ENCODE data around the gene NRXN3. TPM values are rescaled to one million over a fixed set of nuclear protein-coding genes. Genes with fewer than 3 reads are reported as not detected.

Gene NRXN3
- polyA plus RNA-seq, 6 donors from 2014 or later: not detected

GRCh38 chr14:79040790-79041189 lies 870.6 kb downstream of the NRXN3 start:
- H3K27ac Mint-ChIP-seq: no peak overlapping the region
- H3K4me3 Mint-ChIP-seq: no peak overlapping the region
- H3K27me3 Mint-ChIP-seq: no peaks in the 10 kb centered on the region
- ATAC-seq (ENCODE audit: low read depth in 2 of 2): no peak
- peaks cover 4 to 12% (median 8%) of the 10 kb centered on the region in 7 donors for H3K9me3 Mint-ChIP-seq
- H3K36me3 Mint-ChIP-seq: no peaks in the 10 kb centered on the region
- H3K4me1 Mint-ChIP-seq: no peaks in the 10 kb centered on the region
- DNase-seq: no peak

GRCh38 chr14:79043194-79043889 lies 873.2 kb downstream of the NRXN3 start:
- no peaks in the 10 kb centered on the region for H3K4me1 Mint-ChIP-seq
- peaks cover 0 to 12% (median 5%) of the 10 kb centered on the region in 7 donors for H3K9me3 Mint-ChIP-seq
- H3K27me3 Mint-ChIP-seq: no peaks in the 10 kb centered on the region
- DNase-seq (no peak), ATAC-seq (ENCODE audit: low read depth in 2 of 2) (no peak)
- no peak overlapping the region for H3K4me3 Mint-ChIP-seq
- H3K27ac Mint-ChIP-seq: no peak overlapping the region
- H3K36me3 Mint-ChIP-seq: no peaks in the 10 kb centered on the region

GRCh38 chr14:79044894-79045624 lies 874.9 kb downstream of the NRXN3 start:
- no peak for ATAC-seq (ENCODE audit: low read depth in 2 of 2)
- Mint-ChIP-seq H3K9me3 (peaks cover 0 to 11% (median 4%) of the 10 kb centered on the region in 7 donors), H3K27me3 (peaks cover 0 to 3% (median 0%) of the 10 kb centered on the region in 3 donors), H3K4me3 (no peak overlapping the region), H3K27ac (no peak overlapping the region), H3K4me1 (no peaks in the 10 kb centered on the region), H3K36me3 (no peaks in the 10 kb centered on the region)
- no peak for DNase-seq

DNA sequence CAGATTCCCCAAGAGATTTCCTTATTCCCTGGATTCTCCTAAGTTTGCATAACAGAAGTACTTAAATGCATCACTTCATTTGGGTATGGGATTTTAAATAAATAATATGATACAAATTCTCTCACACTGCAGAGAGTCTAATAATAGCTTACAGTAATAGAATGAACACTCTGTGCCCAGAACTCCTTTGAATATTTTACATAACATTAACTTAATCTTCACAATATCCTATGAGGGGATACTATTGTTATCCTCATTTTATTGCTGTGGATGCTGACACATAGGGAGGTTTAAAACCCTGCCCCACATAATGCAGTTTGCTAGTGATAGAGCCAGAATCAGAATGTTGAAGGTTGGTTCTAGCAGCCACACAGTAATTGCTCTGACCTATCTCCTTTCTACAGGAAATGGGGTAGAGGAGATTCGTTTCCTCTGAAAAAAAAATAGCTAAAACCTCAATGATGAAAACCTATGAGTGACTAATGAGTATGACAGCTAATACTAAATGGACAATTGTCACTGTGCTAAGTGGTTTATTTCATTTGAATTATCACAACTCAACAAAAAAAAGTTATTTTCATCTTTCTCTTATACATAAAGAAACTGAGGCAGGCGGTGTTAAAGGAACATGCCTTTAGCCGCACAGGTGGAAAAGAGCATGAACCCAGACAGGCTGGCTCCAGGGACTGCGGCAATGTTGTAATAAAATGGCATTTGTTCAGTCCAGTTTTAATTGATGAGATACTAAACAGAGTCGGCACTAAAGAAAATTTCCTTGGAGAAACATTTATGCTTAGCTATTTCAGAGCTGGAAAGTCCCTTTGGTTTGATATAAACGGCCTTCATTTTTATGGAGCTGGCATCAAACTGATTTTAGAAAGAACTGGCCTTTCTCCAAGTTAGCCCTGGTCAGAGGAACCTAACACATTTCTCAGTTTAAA lies 880.9 kb downstream of the NRXN3 start:
- Mint-ChIP-seq H3K27me3 (peaks cover 0 to 3% (median 0%) of the 10 kb centered on the region in 3 donors), H3K4me1 (no peaks in the 10 kb centered on the region), H3K4me3 (no peak overlapping the region), H3K36me3 (peaks cover 0 to 4% of the 10 kb centered on the region in 2 donors), H3K9me3 (peaks cover 0 to 5% (median 0%) of the 10 kb centered on the region in 7 donors), H3K27ac (no peak overlapping the region)
- ATAC-seq (ENCODE audit: low read depth in 2 of 2): no peak
- DNase-seq: no peak

GRCh38 chr14:79051742-79052141 lies 881.6 kb downstream of the NRXN3 start:
- H3K9me3 Mint-ChIP-seq: peaks cover 0 to 5% (median under 1%) of the 10 kb centered on the region in 7 donors
- ATAC-seq (ENCODE audit: low read depth in 2 of 2): no peak
- no peaks in the 10 kb centered on the region for H3K4me1 Mint-ChIP-seq
- no peak overlapping the region for H3K4me3 Mint-ChIP-seq
- H3K27me3 Mint-ChIP-seq: peaks cover 0 to 3% (median 0%) of the 10 kb centered on the region in 3 donors
- H3K27ac Mint-ChIP-seq: no peak overlapping the region
- peaks cover 0 to 4% of the 10 kb centered on the region in 2 donors for H3K36me3 Mint-ChIP-seq
- no peak for DNase-seq

DNA sequence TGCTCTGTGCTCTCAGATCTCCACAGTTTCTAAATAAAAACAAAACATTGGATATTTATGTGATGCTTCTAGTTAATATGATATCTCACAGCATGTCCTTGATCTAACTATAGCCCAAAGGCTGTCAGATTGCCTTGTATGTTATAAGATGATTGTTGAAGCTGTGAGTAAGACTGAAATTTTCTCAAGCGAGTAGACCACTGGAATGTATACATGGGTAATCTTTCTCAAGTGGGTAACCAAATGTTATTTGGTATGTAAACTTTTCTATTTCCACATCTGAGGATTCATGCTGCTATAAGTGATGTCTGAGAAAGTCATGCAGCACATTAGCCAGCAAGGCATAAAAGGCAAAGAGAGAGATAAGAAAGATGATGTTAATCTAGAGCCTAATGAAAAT lies 886.7 kb downstream of the NRXN3 start:
- Mint-ChIP-seq H3K4me1 (no peaks in the 10 kb centered on the region), H3K27me3 (no peaks in the 10 kb centered on the region), H3K4me3 (no peak overlapping the region), H3K9me3 (peaks cover 0 to 15% (median 5%) of the 10 kb centered on the region in 7 donors), H3K27ac (no peak overlapping the region), H3K36me3 (peaks cover 0 to 4% of the 10 kb centered on the region in 2 donors)
- DNase-seq (no peak), ATAC-seq (ENCODE audit: low read depth in 2 of 2) (no peak)

DNA sequence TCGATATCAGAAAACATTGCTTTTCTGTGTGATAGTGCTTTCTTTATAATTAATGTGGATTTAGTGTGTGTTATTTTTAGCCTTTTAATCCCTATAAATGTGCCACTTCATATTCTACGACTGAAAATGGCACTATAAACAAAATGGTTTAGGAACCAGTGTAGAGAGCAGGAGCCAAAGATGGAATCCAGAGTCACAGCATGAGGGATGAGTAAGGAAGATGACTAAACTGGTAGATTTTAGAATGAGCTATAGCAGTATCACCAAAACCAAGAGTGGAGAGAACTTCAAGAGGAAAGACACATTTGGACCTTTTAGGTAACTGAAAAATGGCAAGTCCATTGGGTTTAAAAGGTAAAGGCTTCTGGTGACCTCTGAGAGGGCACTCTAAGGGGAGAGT lies 887.2 kb downstream of the NRXN3 start:
- ATAC-seq (ENCODE audit: low read depth in 2 of 2): no peak
- DNase-seq: no peak
- no peaks in the 10 kb centered on the region for H3K4me1 Mint-ChIP-seq
- H3K9me3 Mint-ChIP-seq: peaks cover 0 to 18% (median 5%) of the 10 kb centered on the region in 7 donors
- no peak overlapping the region for H3K4me3 Mint-ChIP-seq
- peaks cover 0 to 4% of the 10 kb centered on the region in 2 donors for H3K36me3 Mint-ChIP-seq
- no peaks in the 10 kb centered on the region for H3K27me3 Mint-ChIP-seq
- H3K27ac Mint-ChIP-seq: no peak overlapping the region

GRCh38 chr14:79062226-79062625 lies 892.1 kb downstream of the NRXN3 start:
- no peak for DNase-seq
- no peak for ATAC-seq (ENCODE audit: low read depth in 2 of 2)
- Mint-ChIP-seq H3K4me3 (no peak overlapping the region), H3K36me3 (no peaks in the 10 kb centered on the region), H3K27me3 (no peaks in the 10 kb centered on the region), H3K9me3 (peaks cover 0 to 13% (median 7%) of the 10 kb centered on the region in 7 donors), H3K4me1 (no peaks in the 10 kb centered on the region), H3K27ac (no peak overlapping the region)

DNA sequence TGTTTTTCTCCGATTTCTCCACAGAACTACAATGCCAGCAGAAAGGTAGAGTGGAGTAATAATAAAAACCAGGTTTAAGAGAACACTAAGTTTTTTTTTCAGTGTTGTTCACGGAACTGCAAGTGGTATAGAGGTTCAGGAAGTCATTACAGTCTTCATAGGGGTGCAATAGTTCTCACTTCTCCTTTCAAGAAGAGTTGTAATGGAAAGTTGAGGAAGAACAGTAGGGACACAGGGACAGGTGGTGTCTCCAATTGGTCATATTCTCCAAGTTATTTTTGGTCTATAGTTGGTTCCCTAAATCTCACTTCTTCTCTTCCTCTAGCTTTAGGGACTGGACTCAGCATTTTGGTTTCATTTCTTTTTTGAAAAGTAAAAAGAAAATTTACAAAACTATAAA lies 894.0 kb downstream of the NRXN3 start:
- ATAC-seq (ENCODE audit: low read depth in 2 of 2): no peak

GRCh38 chr14:79074510-79074909 lies 904.3 kb downstream of the NRXN3 start:
- no peak overlapping the region for H3K27ac Mint-ChIP-seq
- H3K27me3 Mint-ChIP-seq: no peaks in the 10 kb centered on the region
- peaks cover 0 to 7% (median 0%) of the 10 kb centered on the region in 7 donors for H3K9me3 Mint-ChIP-seq

More for the DNA sequence above, 894.0 kb downstream of the NRXN3 start:
- Mint-ChIP-seq H3K4me1 (no peaks in the 10 kb centered on the region), H3K36me3 (no peaks in the 10 kb centered on the region), H3K27ac (no peak overlapping the region), H3K4me3 (no peak overlapping the region), H3K27me3 (no peaks in the 10 kb centered on the region), H3K9me3 (peaks cover 0 to 13% (median 4%) of the 10 kb centered on the region in 7 donors)
- no peak for DNase-seq

DNA sequence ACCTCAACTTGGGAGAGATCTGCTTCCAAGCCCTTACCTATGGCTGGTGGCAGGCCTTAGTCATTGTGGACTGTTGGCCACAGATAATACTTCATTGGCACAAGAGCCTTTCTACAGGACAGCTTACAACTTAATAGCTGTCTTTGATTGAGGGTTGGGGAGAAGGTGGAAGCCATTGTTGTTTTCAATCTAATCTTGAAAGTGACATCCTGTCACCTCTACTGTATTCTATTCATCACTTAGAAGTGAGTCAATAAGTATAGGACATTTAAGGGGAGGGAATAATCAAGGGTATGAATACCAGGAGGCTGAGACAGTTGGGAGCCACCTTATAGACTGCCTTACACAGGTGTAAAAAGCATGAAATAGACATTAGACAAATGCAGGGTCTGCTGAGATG lies 906.3 kb downstream of the NRXN3 start:
- H3K27me3 Mint-ChIP-seq: no peaks in the 10 kb centered on the region
- H3K36me3 Mint-ChIP-seq: no peaks in the 10 kb centered on the region
- DNase-seq (no peak), ATAC-seq (ENCODE audit: low read depth in 2 of 2) (no peak)
- peaks cover 0 to 7% (median 2%) of the 10 kb centered on the region in 7 donors for H3K9me3 Mint-ChIP-seq
- no peak overlapping the region for H3K27ac Mint-ChIP-seq
- H3K4me1 Mint-ChIP-seq: no peaks in the 10 kb centered on the region
- H3K4me3 Mint-ChIP-seq: no peak overlapping the region

More at GRCh38 chr14:79074510-79074909, 904.3 kb downstream of the NRXN3 start:
- Mint-ChIP-seq H3K4me3 (no peak overlapping the region), H3K4me1 (no peaks in the 10 kb centered on the region), H3K36me3 (no peaks in the 10 kb centered on the region)
- ATAC-seq (ENCODE audit: low read depth in 2 of 2) (no peak), DNase-seq (no peak)

DNA sequence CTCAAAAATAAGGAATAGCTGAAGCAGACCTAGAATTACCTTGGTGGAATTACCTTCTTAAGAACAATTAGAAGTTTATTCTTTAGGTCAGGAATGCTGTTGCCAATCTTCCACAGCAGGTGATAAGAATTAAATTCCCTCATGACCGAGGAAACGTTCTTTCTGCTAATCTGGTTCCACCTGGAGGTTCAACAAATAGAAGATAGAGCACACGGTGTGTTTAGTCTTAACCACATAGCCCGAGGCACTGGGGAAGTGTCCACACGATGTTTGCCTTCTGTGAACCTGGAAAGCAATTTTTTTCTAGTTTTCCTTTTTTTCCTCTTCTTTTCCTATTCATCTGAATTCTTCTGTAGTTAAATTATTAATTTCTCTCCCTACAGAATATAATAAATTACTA lies 906.9 kb downstream of the NRXN3 start:
- Mint-ChIP-seq H3K27me3 (no peaks in the 10 kb centered on the region), H3K27ac (no peak overlapping the region), H3K4me3 (no peak overlapping the region), H3K9me3 (peaks cover 0 to 7% (median 2%) of the 10 kb centered on the region in 7 donors), H3K4me1 (no peaks in the 10 kb centered on the region), H3K36me3 (no peaks in the 10 kb centered on the region)
- ATAC-seq (ENCODE audit: low read depth in 2 of 2): no peak
- DNase-seq: no peak

GRCh38 chr14:79080040-79080439 lies 909.9 kb downstream of the NRXN3 start:
- no peak overlapping the region for H3K27ac Mint-ChIP-seq
- DNase-seq: no peak

More at GRCh38 chr14:79080040-79080439, 909.9 kb downstream of the NRXN3 start:
- no peaks in the 10 kb centered on the region for H3K36me3 Mint-ChIP-seq
- H3K4me3 Mint-ChIP-seq: no peak overlapping the region
- no peaks in the 10 kb centered on the region for H3K4me1 Mint-ChIP-seq
- no peaks in the 10 kb centered on the region for H3K27me3 Mint-ChIP-seq
- peaks cover 0 to 7% (median 2%) of the 10 kb centered on the region in 7 donors for H3K9me3 Mint-ChIP-seq
- no peak for ATAC-seq (ENCODE audit: low read depth in 2 of 2)

All from naive B cell (primary cell).